Activated T-helper 2 cell treated with anti-CD3 and anti-CD28 coated beads, Interferon-gamma antibody, Interleukin-2, Interleukin-4, amounts not matched to agents 10 μg/mL and 5 μg/mL and 100 μg/mL, durations not matched to agents 14 hours and 24 hours and 36 hours (primary cell): Measurements from ENCODE around the gene CTSF. TPM values are rescaled to one million over a fixed set of nuclear protein-coding genes. Genes with fewer than 3 reads are reported as not detected.

Experiments used
- DNase-seq: peaks from one replicate; pipeline ENCODE4 v3.0.0; 2021; ENCODE audit warnings: low spot score
- H3K27ac Mint-ChIP-seq: one replicate; pipeline ENCODE4 v1.8.0; 2021; ENCODE audit warnings: mixed read lengths
- H3K27me3 Mint-ChIP-seq: one replicate; pipeline ENCODE4 v1.8.0; 2021; ENCODE audit warnings: low read depth, mixed read lengths
- H3K36me3 Mint-ChIP-seq: one replicate; pipeline ENCODE4 v1.8.0; 2021; ENCODE audit warnings: low read depth, mixed read lengths
- H3K4me1 Mint-ChIP-seq: one replicate; pipeline ENCODE4 v1.8.0; 2021; ENCODE audit warnings: low read depth, mixed read lengths
- H3K4me3 Mint-ChIP-seq: one replicate; pipeline ENCODE4 v1.8.0; 2021; ENCODE audit warnings: low read depth, mild to moderate bottlenecking, moderate library complexity, mixed read lengths
- H3K9me3 Mint-ChIP-seq: one replicate; pipeline ENCODE4 v1.8.0; 2021; ENCODE audit warnings: mixed read lengths
- intact Hi-C: fragments of 100-400 bp; cut with micrococcal nuclease; formaldehyde crosslinking; loops from one replicate; pipeline ENCODE4 v1.15.1; 2023
- total RNA-seq: library from RNA; stranded (reverse); gene quantifications from 2 replicates; pipeline ENCODE4 v1.2.3, GENCODE V29; 2022

CTSF gene
- total RNA-seq, 1 donor from 2014 or later: 0.73 TPM

GRCh38 chr11:66532784-66533183, 35.6 kb downstream of the CTSF start:
- no peaks in the 10 kb centered on the region for H3K4me1 Mint-ChIP-seq
- intact Hi-C loops: no loop called here
- H3K36me3 Mint-ChIP-seq: peaks cover 15% of the 10 kb centered on the region
- no peaks in the 10 kb centered on the region for H3K9me3 Mint-ChIP-seq
- no peak overlapping the region for H3K27ac Mint-ChIP-seq
- H3K27me3 Mint-ChIP-seq: no peaks in the 10 kb centered on the region
- DNase-seq: no peak
- H3K4me3 Mint-ChIP-seq: no peak overlapping the region

GRCh38 chr11:66531841-66532240, 36.6 kb downstream of the CTSF start:
- no peaks in the 10 kb centered on the region for H3K9me3 Mint-ChIP-seq
- no peaks in the 10 kb centered on the region for H3K4me1 Mint-ChIP-seq
- DNase-seq: no peak
- intact Hi-C loops: no loop called here
- no peaks in the 10 kb centered on the region for H3K27me3 Mint-ChIP-seq
- no peak overlapping the region for H3K4me3 Mint-ChIP-seq
- peaks cover 15% of the 10 kb centered on the region for H3K36me3 Mint-ChIP-seq
- H3K27ac Mint-ChIP-seq: no peak overlapping the region

- Mint-ChIP-seq H3K4me1 (no peaks in the 10 kb centered on the region), H3K9me3 (no peaks in the 10 kb centered on the region), H3K27me3 (no peaks in the 10 kb centered on the region), H3K27ac (no peak overlapping the region), H3K36me3 (peaks cover 9% of the 10 kb centered on the region), H3K4me3 (no peak overlapping the region)
- intact Hi-C loops: no loop called here
- DNase-seq: no peak
Observed at GRCh38 chr11:66530927-66531709, 37.3 kb downstream of the CTSF start.

GRCh38 chr11:66529655-66530054, 38.8 kb downstream of the CTSF start:
- DNase-seq: no peak
- H3K27ac Mint-ChIP-seq: no peak overlapping the region
- H3K36me3 Mint-ChIP-seq: no peaks in the 10 kb centered on the region
- H3K4me1 Mint-ChIP-seq: no peaks in the 10 kb centered on the region
- H3K4me3 Mint-ChIP-seq: no peak overlapping the region
- H3K9me3 Mint-ChIP-seq: no peaks in the 10 kb centered on the region
- intact Hi-C loops: no loop called here
- H3K27me3 Mint-ChIP-seq: no peaks in the 10 kb centered on the region

- H3K27ac Mint-ChIP-seq: no peak overlapping the region
- intact Hi-C loops: no loop called here
Observed at GRCh38 chr11:66529069-66529468, 39.3 kb downstream of the CTSF start.

GRCh38 chr11:66524304-66525040, 43.9 kb downstream of the CTSF start:
- H3K36me3 Mint-ChIP-seq: peaks cover 13% of the 10 kb centered on the region
- no peaks in the 10 kb centered on the region for H3K27me3 Mint-ChIP-seq
- H3K4me3 Mint-ChIP-seq: no peak overlapping the region
- no peak for DNase-seq
- intact Hi-C loops: no loop called here
- H3K4me1 Mint-ChIP-seq: no peaks in the 10 kb centered on the region
- no peak overlapping the region for H3K27ac Mint-ChIP-seq
- no peaks in the 10 kb centered on the region for H3K9me3 Mint-ChIP-seq

More at GRCh38 chr11:66529069-66529468, 39.3 kb downstream of the CTSF start:
- Mint-ChIP-seq H3K4me1 (no peaks in the 10 kb centered on the region), H3K27me3 (no peaks in the 10 kb centered on the region), H3K36me3 (no peaks in the 10 kb centered on the region), H3K4me3 (no peak overlapping the region), H3K9me3 (no peaks in the 10 kb centered on the region)
- no peak for DNase-seq

GRCh38 chr11:66523611-66524010, 44.8 kb downstream of the CTSF start:
- H3K4me1 Mint-ChIP-seq: no peaks in the 10 kb centered on the region
- H3K9me3 Mint-ChIP-seq: no peaks in the 10 kb centered on the region
- H3K36me3 Mint-ChIP-seq: peaks cover 13% of the 10 kb centered on the region
- no peak overlapping the region for H3K27ac Mint-ChIP-seq
- no peak overlapping the region for H3K4me3 Mint-ChIP-seq
- intact Hi-C loops: no loop called here
- no peak for DNase-seq
- no peaks in the 10 kb centered on the region for H3K27me3 Mint-ChIP-seq

Other genes starting within 250 kb of the CTSF start
- gene RIN1, start 232.2 kb downstream of the CTSF start, total RNA-seq: 1.5 and 1.6 TPM in 2 replicates
- gene BRMS1, start 223.5 kb downstream of the CTSF start, total RNA-seq: 45.1 and 46.0 TPM in 2 replicates
- gene B4GAT1, start 221.0 kb downstream of the CTSF start, total RNA-seq: 10.5 and 11.0 TPM in 2 replicates
- 18.7 and 19.1 TPM in 2 replicates for gene SLC29A2, start 196.8 kb downstream of the CTSF start, total RNA-seq
- 0.09 and 0.16 TPM in 2 replicates for gene NPAS4, start 147.6 kb downstream of the CTSF start, total RNA-seq
- 92.9 and 96.1 TPM in 2 replicates for gene MRPL11, start 129.8 kb downstream of the CTSF start, total RNA-seq
- gene PELI3, start 101.7 kb downstream of the CTSF start, total RNA-seq: 14.6 and 15.7 TPM in 2 replicates
- 109 and 119 TPM in 2 replicates for gene DPP3, start 88.2 kb downstream of the CTSF start, total RNA-seq
- 12.6 and 14.9 TPM in 2 replicates for gene BBS1, start 58.0 kb downstream of the CTSF start, total RNA-seq
- gene ZDHHC24, start 22.6 kb downstream of the CTSF start, total RNA-seq: 14.0 and 14.4 TPM in 2 replicates
- gene ACTN3, start 21.7 kb downstream of the CTSF start, total RNA-seq: 0.07 and 0.14 TPM in 2 replicates
- gene CCDC87, start 24.5 kb upstream of the CTSF start, total RNA-seq: 0.09 and 0.14 TPM in 2 replicates
- 30.4 and 31.1 TPM in 2 replicates for gene CCS, start 24.6 kb upstream of the CTSF start, total RNA-seq
- 188 and 197 TPM in 2 replicates for gene RBM14, start 48.0 kb upstream of the CTSF start, total RNA-seq
- 125 and 129 TPM in 2 replicates for gene RBM4, start 70.1 kb upstream of the CTSF start, total RNA-seq
- 16.5 and 18.4 TPM in 2 replicates for gene RBM4B, start 109.3 kb upstream of the CTSF start, total RNA-seq
- gene SPTBN2, start 160.6 kb upstream of the CTSF start, total RNA-seq: 0.73 and 0.99 TPM in 2 replicates